Measurements from ENCODE around the gene ANKRD1.

The ANKRD1 gene

DNA sequence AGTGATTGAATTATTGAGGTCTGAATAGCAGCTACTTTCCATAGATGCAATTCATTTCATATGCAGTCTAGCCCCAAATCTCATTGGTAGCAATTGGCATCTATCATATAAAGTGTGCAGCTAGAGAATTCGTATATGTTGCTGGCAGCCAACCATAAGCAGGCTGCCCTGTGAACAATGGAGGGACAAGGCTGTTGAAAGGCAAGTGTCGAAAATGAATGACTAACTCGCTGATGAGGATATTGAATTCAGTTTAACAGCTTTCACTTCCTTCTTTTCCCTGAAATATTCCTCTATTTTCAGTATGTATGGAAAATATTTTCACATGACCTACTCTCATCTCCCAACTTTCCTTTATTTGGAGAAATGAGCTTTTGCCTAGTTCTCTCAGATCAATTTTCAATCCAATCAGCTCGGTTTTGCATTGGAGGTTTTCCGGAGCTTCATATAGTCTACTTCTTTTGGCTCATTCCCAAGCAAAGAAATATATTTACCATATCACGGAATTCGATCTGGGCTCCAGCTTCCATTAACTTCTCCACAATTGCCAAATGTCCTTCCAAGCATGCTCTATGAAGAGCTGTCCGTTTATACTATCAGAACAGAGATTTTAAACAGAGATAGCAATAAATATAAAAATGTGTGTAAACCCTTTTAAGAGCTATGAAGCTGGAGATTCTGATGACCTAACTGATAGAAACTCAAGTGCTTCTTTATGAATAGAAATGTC is 3.5 kb downstream of the ANKRD1 start:
- H3K27ac ChIP-seq (ENCODE audit: low read length), result no peak overlapping the region
- no peaks in the 10 kb centered on the region for H3K9me3 ChIP-seq (ENCODE audit: control insufficient read depth, low read depth, low read length)
- H3K36me3 ChIP-seq (ENCODE audit: control insufficient read depth, low read depth, low read length), result no peaks in the 10 kb centered on the region
- H3K4me3 ChIP-seq (ENCODE audit: low read length), result no peak overlapping the region
- peaks cover 100% of the 10 kb centered on the region for H3K27me3 ChIP-seq (ENCODE audit: control insufficient read depth, insufficient read depth, low read length)
- no peak overlapping the region for H3K9ac ChIP-seq (ENCODE audit: low read length)
- H3K4me1 ChIP-seq (ENCODE audit: control insufficient read depth, low read depth, low read length), result no peaks in the 10 kb centered on the region

DNA sequence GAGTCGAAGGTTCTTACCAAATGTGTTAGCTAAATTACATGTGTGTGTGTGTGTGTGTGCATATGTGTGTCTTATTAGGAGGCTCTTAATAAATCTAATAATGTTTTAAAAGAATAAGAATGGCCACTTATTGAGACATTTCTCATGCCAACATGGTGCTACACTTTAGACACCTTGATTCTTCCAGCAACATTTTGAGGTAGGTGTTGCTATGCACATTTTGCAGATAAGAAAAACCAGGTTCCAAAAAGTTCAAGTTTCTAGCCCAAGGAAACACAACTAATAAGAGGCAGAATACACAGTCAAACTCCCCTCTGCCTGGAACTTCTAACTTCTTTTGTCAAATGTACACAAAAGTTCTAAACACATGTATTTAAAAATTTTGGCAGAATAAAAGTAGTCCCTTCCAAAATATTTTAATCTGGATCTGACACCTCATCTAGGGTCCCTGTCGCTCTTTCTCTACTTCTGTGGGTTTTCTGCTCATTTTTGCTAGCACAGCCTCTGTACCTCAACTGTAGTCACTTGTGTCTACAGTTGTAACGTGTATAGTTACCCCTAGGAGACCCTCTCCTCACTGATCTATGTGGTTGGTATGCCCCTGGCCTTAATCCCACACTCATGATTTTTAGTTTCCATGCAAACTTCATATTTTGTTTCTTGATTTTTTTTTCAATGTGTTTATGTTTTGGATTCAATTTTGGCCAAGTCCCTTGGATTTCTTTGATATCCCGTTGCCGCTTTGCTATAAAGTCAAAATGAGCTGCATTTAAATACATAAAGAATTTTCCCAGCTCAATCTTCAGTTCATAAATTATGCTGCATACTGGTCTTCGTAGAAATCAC is 4.3 kb downstream of the ANKRD1 start:
- Histone ChIP-seq H3K4me3 (ENCODE audit: low read length) (no peak overlapping the region), H3K27me3 (ENCODE audit: control insufficient read depth, insufficient read depth, low read length) (peaks cover 100% of the 10 kb centered on the region), H3K27ac (ENCODE audit: low read length) (no peak overlapping the region), H3K9ac (ENCODE audit: low read length) (no peak overlapping the region), H3K4me1 (ENCODE audit: control insufficient read depth, low read depth, low read length) (peaks cover 3% of the 10 kb centered on the region), H3K36me3 (ENCODE audit: control insufficient read depth, low read depth, low read length) (no peaks in the 10 kb centered on the region), H3K9me3 (ENCODE audit: control insufficient read depth, low read depth, low read length) (no peaks in the 10 kb centered on the region)

DNA sequence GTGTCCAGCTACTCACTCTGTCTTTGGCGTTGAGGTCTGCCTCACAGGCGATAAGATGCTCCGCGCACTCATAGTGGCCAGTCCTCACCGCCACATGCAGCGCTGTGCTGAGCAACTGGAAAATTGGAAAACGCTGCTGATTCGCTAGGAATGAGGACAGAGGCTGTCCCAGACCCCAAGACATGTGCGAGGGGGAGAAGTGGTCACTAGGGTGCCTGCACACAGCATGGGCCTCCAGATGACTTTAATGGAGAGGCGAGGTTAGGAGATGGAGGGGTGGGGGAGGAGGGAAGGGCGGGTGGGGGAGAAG is 5.2 kb downstream of the ANKRD1 start:
- H3K36me3 ChIP-seq (ENCODE audit: control insufficient read depth, low read depth, low read length), result no peaks in the 10 kb centered on the region
- no peak overlapping the region for H3K4me3 ChIP-seq (ENCODE audit: low read length)
- H3K27me3 ChIP-seq (ENCODE audit: control insufficient read depth, insufficient read depth, low read length), result peaks cover 92% of the 10 kb centered on the region
- no peak overlapping the region for H3K9ac ChIP-seq (ENCODE audit: low read length)
- H3K4me1 ChIP-seq (ENCODE audit: control insufficient read depth, low read depth, low read length), result peaks cover 3% of the 10 kb centered on the region
- H3K27ac ChIP-seq (ENCODE audit: low read length), result no peak overlapping the region
- H3K9me3 ChIP-seq (ENCODE audit: control insufficient read depth, low read depth, low read length), result no peaks in the 10 kb centered on the region

DNA sequence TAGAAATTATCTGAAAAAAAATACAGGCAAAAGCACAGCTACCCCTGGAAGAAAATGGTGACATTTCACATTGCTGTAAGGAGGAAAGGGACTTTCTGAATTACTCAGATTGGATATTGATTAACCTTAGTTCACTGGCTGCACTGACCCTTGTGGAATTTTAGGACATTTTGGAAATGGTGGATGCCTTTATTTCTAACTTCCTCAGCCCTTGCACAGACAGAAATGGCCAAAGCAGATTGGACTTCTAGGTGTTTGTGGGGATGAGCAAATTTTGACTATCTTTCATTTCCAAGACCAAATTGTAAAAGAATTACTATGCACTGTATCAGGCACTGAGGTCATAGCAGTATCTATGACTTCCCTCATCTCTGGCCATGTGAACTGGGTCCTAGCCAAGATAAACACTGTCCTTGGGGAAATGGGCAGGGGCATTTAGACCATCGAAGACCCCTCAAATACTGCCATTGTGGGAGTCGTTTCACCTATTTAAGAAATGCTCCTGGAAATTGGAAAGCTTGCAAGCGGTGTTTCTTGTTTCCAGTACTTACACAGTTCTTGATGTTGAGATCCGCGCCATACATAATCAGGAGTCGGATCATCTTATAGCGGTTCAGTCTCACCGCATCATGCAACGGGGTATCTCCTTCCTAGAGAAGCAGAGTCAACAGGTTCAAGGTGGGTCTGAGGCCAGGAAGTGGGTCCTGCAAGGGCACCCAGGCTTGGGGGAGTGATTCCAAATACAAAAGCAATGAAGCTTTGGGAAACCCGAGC is 5.7 kb downstream of the ANKRD1 start:
- peaks cover 3% of the 10 kb centered on the region for H3K4me1 ChIP-seq (ENCODE audit: control insufficient read depth, low read depth, low read length)
- H3K27ac ChIP-seq (ENCODE audit: low read length), result no peak overlapping the region
- no peak overlapping the region for H3K9ac ChIP-seq (ENCODE audit: low read length)
- no peak overlapping the region for H3K4me3 ChIP-seq (ENCODE audit: low read length)
- no peaks in the 10 kb centered on the region for H3K36me3 ChIP-seq (ENCODE audit: control insufficient read depth, low read depth, low read length)
- H3K27me3 ChIP-seq (ENCODE audit: control insufficient read depth, insufficient read depth, low read length), result peaks cover 86% of the 10 kb centered on the region
- H3K9me3 ChIP-seq (ENCODE audit: control insufficient read depth, low read depth, low read length), result no peaks in the 10 kb centered on the region

DNA sequence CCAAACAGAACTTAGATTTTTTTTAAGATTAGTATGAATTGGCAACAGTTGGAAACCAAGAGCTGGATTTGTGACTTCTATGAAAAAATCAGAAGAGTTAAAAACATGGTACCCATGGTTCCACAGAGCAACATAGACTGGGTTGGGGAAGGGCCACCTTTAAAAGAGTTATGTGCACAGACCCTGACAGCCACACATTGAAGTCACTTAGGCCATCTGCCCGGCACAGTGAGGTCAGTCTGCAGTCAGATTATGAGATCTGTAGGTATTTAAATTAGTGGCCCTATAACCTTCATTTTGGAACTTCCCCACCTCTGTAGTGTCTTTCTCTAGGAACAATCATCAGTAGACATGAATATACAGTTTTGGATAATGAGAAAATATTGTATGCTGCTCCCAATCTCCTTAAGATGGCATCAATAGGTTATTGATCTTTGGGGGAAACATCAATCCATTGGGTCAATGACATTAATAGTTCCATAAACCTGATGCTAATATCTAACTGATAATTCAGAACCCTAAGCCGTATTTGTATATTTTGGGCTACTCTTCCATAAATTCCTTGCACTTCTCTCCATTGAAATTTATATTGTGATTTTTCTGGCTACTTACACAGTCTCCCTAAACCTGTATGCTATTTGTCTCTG is 7.0 kb downstream of the ANKRD1 start:
- H3K4me1 ChIP-seq (ENCODE audit: control insufficient read depth, low read depth, low read length), result peaks cover 3% of the 10 kb centered on the region
- no peak overlapping the region for H3K9ac ChIP-seq (ENCODE audit: low read length)
- no peak overlapping the region for H3K27ac ChIP-seq (ENCODE audit: low read length)
- H3K27me3 ChIP-seq (ENCODE audit: control insufficient read depth, insufficient read depth, low read length), result peaks cover 73% of the 10 kb centered on the region
- no peaks in the 10 kb centered on the region for H3K9me3 ChIP-seq (ENCODE audit: control insufficient read depth, low read depth, low read length)
- no peak overlapping the region for H3K4me3 ChIP-seq (ENCODE audit: low read length)
- no peaks in the 10 kb centered on the region for H3K36me3 ChIP-seq (ENCODE audit: control insufficient read depth, low read depth, low read length)

DNA sequence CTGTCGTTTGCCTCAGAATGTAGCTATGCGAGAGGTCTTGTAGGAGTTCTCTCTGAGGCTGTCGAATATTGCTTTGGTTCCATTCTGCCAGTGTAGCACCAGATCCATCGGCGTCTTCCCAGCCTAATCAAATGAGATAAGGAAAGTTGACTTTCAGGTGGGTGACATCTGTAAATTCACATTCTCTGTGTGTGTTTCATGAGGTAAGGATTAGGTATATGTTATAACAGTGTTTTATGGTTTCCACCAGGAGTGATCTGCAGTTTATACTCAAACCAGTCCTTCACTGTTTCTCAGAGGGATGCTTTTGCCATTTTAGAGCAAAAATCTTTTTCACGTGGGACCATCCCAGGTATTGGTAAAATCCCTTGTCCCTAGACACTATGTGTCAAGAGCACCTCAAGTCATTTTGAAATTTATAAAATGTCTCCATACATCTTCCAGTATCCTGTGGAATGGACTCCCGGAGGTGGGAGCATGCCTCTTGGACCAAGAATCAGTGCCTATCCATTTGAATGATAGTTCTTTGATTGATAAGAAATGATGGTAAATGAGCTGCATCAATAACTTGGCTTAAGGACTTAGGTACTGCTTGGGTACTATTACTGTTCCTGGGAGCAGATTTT is 7.9 kb downstream of the ANKRD1 start:
- Histone ChIP-seq H3K27me3 (ENCODE audit: control insufficient read depth, insufficient read depth, low read length) (peaks cover 64% of the 10 kb centered on the region), H3K9ac (ENCODE audit: low read length) (no peak overlapping the region), H3K27ac (ENCODE audit: low read length) (no peak overlapping the region), H3K36me3 (ENCODE audit: control insufficient read depth, low read depth, low read length) (no peaks in the 10 kb centered on the region), H3K4me1 (ENCODE audit: control insufficient read depth, low read depth, low read length) (peaks cover 3% of the 10 kb centered on the region), H3K9me3 (ENCODE audit: control insufficient read depth, low read depth, low read length) (no peaks in the 10 kb centered on the region), H3K4me3 (ENCODE audit: low read length) (no peak overlapping the region)

DNA sequence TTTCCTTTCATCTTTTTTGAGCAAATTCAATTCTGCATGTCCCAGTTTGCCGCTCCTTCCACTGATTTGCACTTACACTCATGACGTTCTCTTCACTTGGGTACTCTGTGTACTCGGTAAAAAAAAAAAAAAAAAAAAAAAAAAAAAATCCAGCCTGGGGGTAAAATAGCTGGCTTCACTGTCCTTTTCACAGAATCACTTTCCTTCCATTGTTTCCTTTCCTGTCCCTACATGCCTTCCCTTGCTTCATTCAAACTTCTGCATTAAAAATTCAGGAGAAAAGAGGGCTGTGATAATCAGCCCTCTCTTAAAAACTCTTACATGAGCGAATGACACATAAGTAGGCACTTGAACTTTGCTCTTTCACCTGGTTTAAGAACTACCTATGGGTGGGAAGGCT is 8.7 kb downstream of the ANKRD1 start:
- Histone ChIP-seq H3K27me3 (ENCODE audit: control insufficient read depth, insufficient read depth, low read length) (peaks cover 56% of the 10 kb centered on the region), H3K36me3 (ENCODE audit: control insufficient read depth, low read depth, low read length) (no peaks in the 10 kb centered on the region), H3K4me3 (ENCODE audit: low read length) (no peak overlapping the region), H3K9me3 (ENCODE audit: control insufficient read depth, low read depth, low read length) (no peaks in the 10 kb centered on the region), H3K4me1 (ENCODE audit: control insufficient read depth, low read depth, low read length) (peaks cover 3% of the 10 kb centered on the region), H3K9ac (ENCODE audit: low read length) (no peak overlapping the region), H3K27ac (ENCODE audit: low read length) (no peak overlapping the region)

DNA sequence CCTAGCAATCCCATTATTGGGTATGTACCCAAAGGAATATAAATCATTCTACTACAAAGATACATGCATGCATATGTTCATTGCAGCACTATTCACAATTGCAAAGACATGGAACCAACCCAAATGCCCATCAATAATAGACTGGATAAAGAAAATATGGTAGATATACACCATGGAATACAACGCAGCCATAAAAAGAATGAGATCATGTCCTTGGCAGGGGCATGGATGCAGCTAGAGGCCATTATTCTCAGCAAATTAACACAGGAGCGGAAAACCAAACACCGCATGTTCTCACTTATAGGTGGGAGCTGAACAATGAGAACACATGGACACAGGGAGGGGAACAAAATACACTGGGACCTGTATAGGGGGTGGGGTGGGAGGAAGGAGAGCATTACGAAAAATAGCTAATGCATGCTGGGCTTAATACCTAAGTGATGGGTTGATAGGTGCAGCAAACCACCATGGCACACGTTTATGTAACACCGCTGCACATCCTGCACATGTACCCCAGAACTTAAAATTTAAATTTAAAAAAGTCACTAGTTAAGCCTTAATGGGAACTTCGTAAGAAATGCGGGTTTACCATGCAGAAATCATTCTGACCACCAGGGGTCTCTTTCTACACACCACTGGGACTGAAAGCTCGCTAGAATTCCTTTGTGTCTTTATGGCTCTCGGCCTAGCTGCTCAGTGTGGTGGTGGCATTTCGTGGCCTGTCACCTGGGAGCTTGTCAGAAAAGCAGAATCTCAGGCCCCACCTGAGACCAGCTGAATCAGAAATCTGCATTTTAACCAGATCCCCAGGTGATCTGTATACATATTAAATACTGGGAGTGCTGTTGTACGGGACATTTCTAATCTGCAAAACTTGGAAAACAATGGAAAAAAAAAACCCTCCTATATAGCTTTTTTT is 9.5 kb downstream of the ANKRD1 start:
- H3K27me3 ChIP-seq (ENCODE audit: control insufficient read depth, insufficient read depth, low read length), result peaks cover 48% of the 10 kb centered on the region
- no peak overlapping the region for H3K9ac ChIP-seq (ENCODE audit: low read length)
- no peaks in the 10 kb centered on the region for H3K36me3 ChIP-seq (ENCODE audit: control insufficient read depth, low read depth, low read length)
- H3K4me3 ChIP-seq (ENCODE audit: low read length), result no peak overlapping the region
- no peak overlapping the region for H3K27ac ChIP-seq (ENCODE audit: low read length)
- no peaks in the 10 kb centered on the region for H3K9me3 ChIP-seq (ENCODE audit: control insufficient read depth, low read depth, low read length)
- peaks cover 3% of the 10 kb centered on the region for H3K4me1 ChIP-seq (ENCODE audit: control insufficient read depth, low read depth, low read length)

DNA sequence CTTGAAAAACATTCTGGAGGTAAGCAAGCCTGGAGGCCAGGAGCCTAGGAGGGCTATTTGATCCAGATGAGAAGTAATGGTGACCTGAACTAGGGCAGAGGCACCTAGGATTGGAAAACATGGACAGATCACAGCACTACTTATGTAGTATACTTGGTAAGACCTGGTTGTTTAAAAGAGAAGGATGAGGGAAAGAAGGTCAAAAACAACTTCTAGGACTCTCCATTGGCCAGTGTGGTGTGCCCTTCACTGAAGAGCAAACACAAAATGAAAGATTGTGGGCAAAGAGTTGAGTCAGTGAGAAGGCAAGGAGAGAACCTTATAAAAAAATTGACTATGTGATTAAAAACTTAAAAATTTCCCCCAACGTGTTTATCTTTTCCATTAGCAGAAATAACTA is 14.3 kb downstream of the ANKRD1 start:
- Histone ChIP-seq H3K27ac (ENCODE audit: low read length) (no peak overlapping the region), H3K36me3 (ENCODE audit: control insufficient read depth, low read depth, low read length) (peaks cover under 1% of the 10 kb centered on the region)

DNA sequence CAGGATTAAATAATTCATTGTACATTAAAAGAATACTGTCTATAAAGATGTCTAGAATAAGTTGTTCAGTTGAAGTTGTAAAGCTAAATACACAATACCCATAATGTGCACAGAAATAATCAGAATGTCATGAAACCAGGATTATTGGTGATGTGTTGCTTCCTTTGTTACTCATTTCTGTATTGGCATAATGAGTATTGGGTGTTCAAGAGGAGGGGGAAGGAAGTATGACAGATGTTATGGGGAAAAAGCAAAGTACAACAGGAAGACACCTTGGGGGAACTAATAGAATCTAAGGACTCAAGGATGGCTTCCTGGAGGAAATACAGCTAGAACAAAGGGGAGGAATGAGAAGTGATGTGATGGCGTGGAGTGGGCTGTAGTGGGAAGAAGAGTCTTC is 15.0 kb downstream of the ANKRD1 start:
- no peaks in the 10 kb centered on the region for H3K27me3 ChIP-seq (ENCODE audit: control insufficient read depth, insufficient read depth, low read length)
- no peak overlapping the region for H3K9ac ChIP-seq (ENCODE audit: low read length)
- no peaks in the 10 kb centered on the region for H3K9me3 ChIP-seq (ENCODE audit: control insufficient read depth, low read depth, low read length)
- no peaks in the 10 kb centered on the region for H3K4me1 ChIP-seq (ENCODE audit: control insufficient read depth, low read depth, low read length)
- no peak overlapping the region for H3K4me3 ChIP-seq (ENCODE audit: low read length)
- H3K36me3 ChIP-seq (ENCODE audit: control insufficient read depth, low read depth, low read length), result peaks cover 7% of the 10 kb centered on the region
- H3K27ac ChIP-seq (ENCODE audit: low read length), result no peak overlapping the region

More for the DNA sequence above, 14.3 kb downstream of the ANKRD1 start:
- Histone ChIP-seq H3K4me1 (ENCODE audit: control insufficient read depth, low read depth, low read length) (no peaks in the 10 kb centered on the region), H3K27me3 (ENCODE audit: control insufficient read depth, insufficient read depth, low read length) (peaks cover under 1% of the 10 kb centered on the region), H3K4me3 (ENCODE audit: low read length) (no peak overlapping the region), H3K9me3 (ENCODE audit: control insufficient read depth, low read depth, low read length) (no peaks in the 10 kb centered on the region), H3K9ac (ENCODE audit: low read length) (no peak overlapping the region)

Measured in iPS-18a (cell line).